Keratinocyte (primary cell): Measurements from ENCODE around the gene MINDY4. TPM values are rescaled to one million over a fixed set of nuclear protein-coding genes. Genes with fewer than 3 reads are reported as not detected.

Experiments
- DNase-seq: peaks from one replicate; pipeline ENCODE4 v3.0.0-alpha.2; 2011; ENCODE audit warnings: low read depth, missing footprints, low spot score
- FAIRE-seq: peaks from 2 replicates; lab custom pipeline; 2011; peaks lifted over from hg19 to GRCh38; lab: Jason Lieb, UNC
- H2AFZ ChIP-seq: 2 replicates; pipeline ENCODE4 v1.6.0; 2012; ENCODE audit warnings: low read length, control low read depth, inconsistent platforms; ENCODE audit not compliant: control insufficient read depth
- H3K27ac ChIP-seq: 2 replicates; pipeline ENCODE4 v1.5.1; 2011; ENCODE audit warnings: low read length; ENCODE audit not compliant: control insufficient read depth, insufficient read depth
- H3K27me3 ChIP-seq: 3 replicates; pipeline ENCODE4 v1.6.0; 2011; ENCODE audit warnings: low read length; ENCODE audit not compliant: control insufficient read depth, insufficient read depth; ENCODE audit errors: extremely low read depth
- H3K36me3 ChIP-seq, 2 experiments: 2 replicates in 1 of 2; 3 replicates in 1 of 2; pipeline ENCODE4 v1.5.1; 2011; ENCODE audit warnings: low read length in 2 of 2, mild to moderate bottlenecking in 1 of 2; ENCODE audit not compliant: control insufficient read depth in 2 of 2, insufficient read depth in 2 of 2; ENCODE audit errors: extremely low read depth in 1 of 2
- H3K4me1 ChIP-seq: 3 replicates; pipeline ENCODE4 v1.5.1; 2011; ENCODE audit warnings: low read length; ENCODE audit not compliant: control insufficient read depth, insufficient read depth; ENCODE audit errors: extremely low read depth
- H3K4me2 ChIP-seq: 3 replicates; pipeline ENCODE4 v1.6.0; 2011; ENCODE audit warnings: low read depth, low read length; ENCODE audit not compliant: control insufficient read depth, insufficient read depth; ENCODE audit errors: extremely low read depth
- H3K4me3 ChIP-seq, 3 experiments: fragments of 200-600 bp in 1 of 3; sonication (generic) in 1 of 3; 2 replicates in 2 of 3; 3 replicates in 1 of 3; pipeline ENCODE4 v1.5.1; 2011 to 2016; ENCODE audit warnings: low read length in 3 of 3, mild to moderate bottlenecking in 3 of 3, control low read depth in 2 of 3, inconsistent platforms in 1 of 3, low read depth in 1 of 3, mixed read lengths in 1 of 3, mixed run types in 1 of 3, moderate library complexity in 1 of 3; ENCODE audit not compliant: control insufficient read depth in 2 of 3, insufficient read depth in 2 of 3; ENCODE audit errors: extremely low read depth in 1 of 3
- H3K79me2 ChIP-seq: 2 replicates; pipeline ENCODE4 v1.6.0; 2012; ENCODE audit warnings: low read length; ENCODE audit not compliant: control insufficient read depth, insufficient read depth
- H3K9ac ChIP-seq: 3 replicates; pipeline ENCODE4 v1.6.0; 2011; ENCODE audit warnings: low read length; ENCODE audit not compliant: control insufficient read depth, insufficient read depth; ENCODE audit errors: extremely low read depth
- H3K9me1 ChIP-seq: 3 replicates; pipeline ENCODE4 v1.6.0; 2011; ENCODE audit warnings: low read length; ENCODE audit not compliant: control insufficient read depth, insufficient read depth; ENCODE audit errors: extremely low read depth
- H3K9me3 ChIP-seq: 2 replicates; pipeline ENCODE4 v1.5.1; 2012; ENCODE audit warnings: low read depth, low read length; ENCODE audit not compliant: control insufficient read depth
- H4K20me1 ChIP-seq: 3 replicates; pipeline ENCODE4 v1.6.0; 2011; ENCODE audit warnings: low read length; ENCODE audit not compliant: control insufficient read depth, insufficient read depth; ENCODE audit errors: extremely low read depth
- EZH2 ChIP-seq: IDR thresholded peaks from one replicate; pipeline ENCODE4 v1.6.1; 2012; ENCODE audit warnings: inconsistent platforms, mild to moderate bottlenecking, low read length, moderate library complexity
- dilution Hi-C: fragments of 300-500 bp; cut with MboI; formaldehyde crosslinking; loops from one replicate; pipeline ENCODE4 v1.7.0; 2020; ENCODE audit warnings: low sequenced_read_pairs; ENCODE audit not compliant: extremely low pct_ligation_motif_present
- polyA plus RNA-seq, 5 experiments: library from polyadenylated mRNA; depleted of rRNA in 3 of 5; stranded (reverse) in 3 of 5; stranded (forward) in 1 of 5; unstranded in 1 of 5; fragments of >200 nt; gene quantifications; 1 replicate in 1 of 5; 2 replicates in 3 of 5; 3 replicates in 1 of 5; pipeline versions ENCODE4 v1.2.1 to v1.2.3, GENCODE V29; 2011 to 2012; ENCODE audit warnings: missing spikeins in 2 of 5, low read depth in 1 of 5, low replicate concordance in 1 of 5
- TF ChIP-seq, protein P1 (sequence below), 3 experiments: IDR thresholded peaks in 1 of 3; conservative IDR thresholded peaks in 1 of 3; optimal IDR thresholded peaks in 1 of 3; 2 replicates in 2 of 3; 3 replicates in 1 of 3; pipeline versions ENCODE3 to v1.5.1; 2011; ENCODE audit warnings: low read length in 3 of 3, mild to moderate bottlenecking in 3 of 3, moderate library complexity in 2 of 3, control low read depth in 1 of 3, inconsistent platforms in 1 of 3; ENCODE audit not compliant: insufficient read depth in 2 of 3; ENCODE audit errors: extremely low read depth in 1 of 3

MINDY4 gene
- polyA plus RNA-seq, 1 donor (not counting 4 experiments of a cell fraction or from before 2014, with no cell fraction given), result 1.5 TPM

DNA sequence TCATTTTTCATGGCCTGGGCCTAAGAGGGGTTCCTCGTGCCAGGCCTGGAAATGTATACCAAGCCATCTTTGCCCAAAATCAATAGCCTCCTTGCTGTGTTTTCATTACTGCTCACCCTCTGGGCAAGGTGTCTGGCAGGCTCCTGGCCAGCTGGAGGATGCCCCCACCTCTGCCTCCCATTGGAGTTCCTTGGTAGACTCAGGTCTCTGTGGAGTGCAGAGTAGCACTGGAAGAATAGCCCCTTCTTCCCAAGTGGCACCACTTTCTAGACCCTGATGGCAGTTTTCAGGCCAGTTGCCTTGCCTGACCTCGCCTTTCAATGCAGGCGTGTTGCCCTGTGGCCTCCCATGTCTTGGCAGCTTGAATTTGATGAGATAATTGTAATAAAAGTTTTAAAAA lies 84.7 kb downstream of the MINDY4 start:
- no peaks in the 10 kb centered on the region for H3K4me1 ChIP-seq
- FAIRE-seq, result no peak
- no peaks in the 10 kb centered on the region for H3K27me3 ChIP-seq
- dilution Hi-C loops, result no loop called here
- DNase-seq, result no peak
- H3K9me3 ChIP-seq, result no peaks in the 10 kb centered on the region
- no peak overlapping the region for H3K27ac ChIP-seq
- no peaks in the 10 kb centered on the region for H4K20me1 ChIP-seq
- H3K79me2 ChIP-seq, result no peaks in the 10 kb centered on the region
- no peak overlapping the region for H3K9ac ChIP-seq
- no peak for TF ChIP-seq EZH2
- TF ChIP-seq, protein P1, sequence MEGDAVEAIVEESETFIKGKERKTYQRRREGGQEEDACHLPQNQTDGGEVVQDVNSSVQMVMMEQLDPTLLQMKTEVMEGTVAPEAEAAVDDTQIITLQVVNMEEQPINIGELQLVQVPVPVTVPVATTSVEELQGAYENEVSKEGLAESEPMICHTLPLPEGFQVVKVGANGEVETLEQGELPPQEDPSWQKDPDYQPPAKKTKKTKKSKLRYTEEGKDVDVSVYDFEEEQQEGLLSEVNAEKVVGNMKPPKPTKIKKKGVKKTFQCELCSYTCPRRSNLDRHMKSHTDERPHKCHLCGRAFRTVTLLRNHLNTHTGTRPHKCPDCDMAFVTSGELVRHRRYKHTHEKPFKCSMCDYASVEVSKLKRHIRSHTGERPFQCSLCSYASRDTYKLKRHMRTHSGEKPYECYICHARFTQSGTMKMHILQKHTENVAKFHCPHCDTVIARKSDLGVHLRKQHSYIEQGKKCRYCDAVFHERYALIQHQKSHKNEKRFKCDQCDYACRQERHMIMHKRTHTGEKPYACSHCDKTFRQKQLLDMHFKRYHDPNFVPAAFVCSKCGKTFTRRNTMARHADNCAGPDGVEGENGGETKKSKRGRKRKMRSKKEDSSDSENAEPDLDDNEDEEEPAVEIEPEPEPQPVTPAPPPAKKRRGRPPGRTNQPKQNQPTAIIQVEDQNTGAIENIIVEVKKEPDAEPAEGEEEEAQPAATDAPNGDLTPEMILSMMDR (optimal IDR thresholded peaks at IDR 0.05 in 1 of 3, IDR thresholded peaks at IDR 0.05 in 1 of 3, conservative IDR thresholded peaks at IDR 0.05 in 1 of 3; ENCODE audit: extremely low read depth in 1 of 3, insufficient read depth in 2 of 3, low read length in 3 of 3), result no peak
- no peaks in the 10 kb centered on the region for H3K36me3 ChIP-seq
- H2AFZ ChIP-seq, result no peak overlapping the region
- no peak overlapping the region for H3K4me2 ChIP-seq
- H3K9me1 ChIP-seq, result no peaks in the 10 kb centered on the region
- H3K4me3 ChIP-seq, result no peak overlapping the region

DNA sequence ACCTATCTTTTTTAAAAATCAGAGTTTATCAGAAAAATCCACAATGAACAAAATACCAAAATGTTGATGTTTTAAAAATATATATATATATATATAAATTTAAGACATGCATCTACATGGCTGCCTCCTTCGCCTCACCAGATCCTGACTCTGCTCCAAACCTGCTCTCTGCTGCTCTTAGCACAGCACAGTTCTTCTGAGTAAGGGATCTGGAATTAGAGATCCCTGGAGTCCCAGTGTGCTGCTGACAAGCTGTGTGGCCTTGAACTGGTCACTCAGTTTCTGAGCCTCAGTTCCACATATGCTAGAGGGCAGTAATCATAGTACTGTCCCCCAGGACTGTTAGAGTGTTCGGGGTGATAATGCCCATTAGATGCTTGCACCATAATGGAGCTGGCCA lies 87.4 kb downstream of the MINDY4 start:
- Histone ChIP-seq H3K36me3 (no peaks in the 10 kb centered on the region), H3K4me2 (no peak overlapping the region), H3K27me3 (no peaks in the 10 kb centered on the region), H3K27ac (no peak overlapping the region), H3K9me1 (no peaks in the 10 kb centered on the region), H3K4me1 (no peaks in the 10 kb centered on the region), H4K20me1 (no peaks in the 10 kb centered on the region), H3K79me2 (no peaks in the 10 kb centered on the region), H3K9ac (no peak overlapping the region), H3K4me3 (no peak overlapping the region), H3K9me3 (no peaks in the 10 kb centered on the region), H2AFZ (no peak overlapping the region)
- dilution Hi-C loops, result no loop called here
- TF ChIP-seq EZH2, result no peak
- TF ChIP-seq, protein P1 (optimal IDR thresholded peaks at IDR 0.05 in 1 of 3, IDR thresholded peaks at IDR 0.05 in 1 of 3, conservative IDR thresholded peaks at IDR 0.05 in 1 of 3; ENCODE audit: extremely low read depth in 1 of 3, insufficient read depth in 2 of 3, low read length in 3 of 3), result no peak
- FAIRE-seq, result no peak
- no peak for DNase-seq
